ENCODE results near the gene NDUFB11.
"Not testable (repeated sequence)": the region's sequence is repeated elsewhere in the genome, so short reads cannot be mapped to it uniquely, and the experiment has no call there.

The NDUFB11 gene

GRCh38 chrX:47145395-47146120 is 1.1 kb upstream of the NDUFB11 start:
- peak; percentile 36 for DNase-seq

- DNase-seq = peak; percentile 25
Measured at GRCh38 chrX:47143894-47144625, 442 bp downstream of the NDUFB11 start.

- DNase-seq = no peak
Measured at GRCh38 chrX:47138171-47138570, 6.3 kb downstream of the NDUFB11 start.

- DNase-seq = not testable (repeated sequence)
Measured at GRCh38 chrX:47135650-47136049, 8.9 kb downstream of the NDUFB11 start.

GRCh38 chrX:47133493-47133892 is 11.0 kb downstream of the NDUFB11 start:
- DNase-seq = no peak

GRCh38 chrX:47129899-47130358 is 14.6 kb downstream of the NDUFB11 start:
- no peak for DNase-seq

- peak; percentile 95 for DNase-seq
Measured at GRCh38 chrX:47129157-47129898, 15.2 kb downstream of the NDUFB11 start.

- not testable (repeated sequence) for DNase-seq
Measured at GRCh38 chrX:47124466-47124865, 20.0 kb downstream of the NDUFB11 start.

GRCh38 chrX:47116551-47117110 is 27.9 kb downstream of the NDUFB11 start:
- DNase-seq = not testable (repeated sequence)

- no peak for DNase-seq
Measured at GRCh38 chrX:47112316-47112954, 32.1 kb downstream of the NDUFB11 start.

GRCh38 chrX:47110936-47111615 is 33.4 kb downstream of the NDUFB11 start:
- DNase-seq = not testable (repeated sequence)

GRCh38 chrX:47101206-47101605 is 43.3 kb downstream of the NDUFB11 start:
- DNase-seq = no peak

- DNase-seq = no peak
Measured at GRCh38 chrX:47098338-47099094, 46.0 kb downstream of the NDUFB11 start.

GRCh38 chrX:47097018-47097417 is 47.5 kb downstream of the NDUFB11 start:
- no peak for DNase-seq

GRCh38 chrX:47093860-47094259 is 50.6 kb downstream of the NDUFB11 start:
- no peak for DNase-seq

- DNase-seq = peak; percentile 20
Measured at GRCh38 chrX:47093248-47093647, 51.3 kb downstream of the NDUFB11 start.
